Nephron progenitor cell (in vitro differentiated cells): Measurements from ENCODE around the gene YTHDF2.
"Not testable (repeated sequence)": the region's sequence is repeated elsewhere in the genome, so short reads cannot be mapped to it uniquely, and the experiment has no call there.

Source experiments
- DNase-seq: peaks from one replicate; pipeline ENCODE4 v3.0.0; 2021
- H3K27ac Mint-ChIP-seq: 2 replicates; pipeline ENCODE4 v1.8.0; 2021; ENCODE audit warnings: mild to moderate bottlenecking, moderate library complexity, mixed read lengths
- H3K27me3 Mint-ChIP-seq: 2 replicates; pipeline ENCODE4 v1.8.0; 2021; ENCODE audit warnings: mild to moderate bottlenecking, low read depth, mixed read lengths; ENCODE audit not compliant: poor library complexity
- H3K36me3 Mint-ChIP-seq: 2 replicates; pipeline ENCODE4 v1.8.0; 2021; ENCODE audit warnings: low read depth, mixed read lengths
- H3K4me1 Mint-ChIP-seq: 2 replicates; pipeline ENCODE4 v1.8.0; 2021; ENCODE audit warnings: mixed read lengths
- H3K4me3 Mint-ChIP-seq: 2 replicates; pipeline ENCODE4 v1.8.0; 2021; ENCODE audit warnings: mild to moderate bottlenecking, moderate library complexity, mixed read lengths
- H3K9me3 Mint-ChIP-seq: 2 replicates; pipeline ENCODE4 v1.8.0; 2021; ENCODE audit warnings: mild to moderate bottlenecking, moderate library complexity, mixed read lengths
- CTCF ChIP-seq: fragments of 200-600 bp; sonication (generic); IDR thresholded peaks from 2 replicates; pipeline ENCODE4 v1.5.0; 2021; ENCODE audit warnings: antibody characterized with exemption

YTHDF2 gene

DNA sequence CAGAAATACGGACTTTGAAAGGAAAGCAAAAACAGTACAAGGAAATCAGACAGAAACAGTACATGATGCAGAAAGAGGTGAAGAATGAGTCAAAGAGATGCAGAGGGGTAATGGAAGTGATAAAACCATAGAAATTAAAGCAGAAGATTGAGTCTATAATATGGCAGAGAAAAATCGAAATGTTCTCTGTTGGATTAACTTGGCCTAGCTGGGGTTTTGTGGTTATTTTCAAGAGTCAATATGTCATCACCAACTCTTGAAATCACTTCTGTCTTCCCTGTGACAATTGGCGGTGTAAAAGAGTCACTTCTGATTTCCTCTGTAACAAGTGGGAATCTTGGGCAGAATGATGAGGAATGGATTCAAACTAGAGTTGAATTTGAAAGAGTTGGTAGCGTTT is 7.4 kb downstream of the YTHDF2 start:
- DNase-seq: no peak
- peaks cover 60% of the 10 kb centered on the region for H3K4me1 Mint-ChIP-seq
- H3K27ac Mint-ChIP-seq: peak overlapping the region; percentile 15
- H3K9me3 Mint-ChIP-seq: no peaks in the 10 kb centered on the region
- H3K27me3 Mint-ChIP-seq: no peaks in the 10 kb centered on the region
- no peak for TF ChIP-seq CTCF
- H3K4me3 Mint-ChIP-seq: peak overlapping the region; percentile 41
- H3K36me3 Mint-ChIP-seq: peaks cover 88% of the 10 kb centered on the region

DNA sequence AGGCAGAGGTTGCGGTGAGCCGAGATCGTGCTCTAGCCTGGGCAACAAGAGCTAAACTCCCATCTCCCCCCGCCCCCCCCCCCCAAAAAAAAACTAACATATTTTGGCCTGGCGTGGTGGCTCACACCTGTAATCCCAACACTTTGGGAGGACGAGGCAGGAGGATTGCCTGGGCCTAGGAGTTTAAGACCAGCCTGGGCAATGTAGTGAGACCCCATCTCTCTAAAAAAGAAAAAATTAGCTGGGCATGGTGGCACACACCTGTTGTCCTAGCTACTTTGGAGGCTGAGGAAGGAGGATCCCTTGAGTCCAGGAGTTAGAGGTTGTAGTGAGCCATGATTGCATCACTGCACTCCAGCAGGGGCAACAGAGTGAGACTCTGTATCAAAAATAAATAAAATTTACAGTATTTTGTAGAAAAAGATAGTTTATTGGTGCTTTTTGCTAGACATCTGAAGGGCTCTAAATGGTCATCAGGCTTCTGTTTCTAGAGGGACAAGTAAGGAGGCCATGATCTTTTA is 9.0 kb downstream of the YTHDF2 start:
- Mint-ChIP-seq H3K4me1 (peaks cover 61% of the 10 kb centered on the region), H3K27me3 (no peaks in the 10 kb centered on the region), H3K9me3 (peaks cover 4% of the 10 kb centered on the region), H3K27ac (no peak overlapping the region), H3K4me3 (peak overlapping the region; percentile 57), H3K36me3 (peaks cover 92% of the 10 kb centered on the region)
- DNase-seq: no peak
- TF ChIP-seq CTCF: no peak

GRCh38 chr1:28750330-28750729 is 13.6 kb downstream of the YTHDF2 start:
- no peak overlapping the region for H3K27ac Mint-ChIP-seq
- peaks cover 36% of the 10 kb centered on the region for H3K4me1 Mint-ChIP-seq
- TF ChIP-seq CTCF: no peak
- peaks cover 4% of the 10 kb centered on the region for H3K9me3 Mint-ChIP-seq
- DNase-seq: no peak
- peaks cover 77% of the 10 kb centered on the region for H3K36me3 Mint-ChIP-seq
- no peaks in the 10 kb centered on the region for H3K27me3 Mint-ChIP-seq
- H3K4me3 Mint-ChIP-seq: no peak overlapping the region

DNA sequence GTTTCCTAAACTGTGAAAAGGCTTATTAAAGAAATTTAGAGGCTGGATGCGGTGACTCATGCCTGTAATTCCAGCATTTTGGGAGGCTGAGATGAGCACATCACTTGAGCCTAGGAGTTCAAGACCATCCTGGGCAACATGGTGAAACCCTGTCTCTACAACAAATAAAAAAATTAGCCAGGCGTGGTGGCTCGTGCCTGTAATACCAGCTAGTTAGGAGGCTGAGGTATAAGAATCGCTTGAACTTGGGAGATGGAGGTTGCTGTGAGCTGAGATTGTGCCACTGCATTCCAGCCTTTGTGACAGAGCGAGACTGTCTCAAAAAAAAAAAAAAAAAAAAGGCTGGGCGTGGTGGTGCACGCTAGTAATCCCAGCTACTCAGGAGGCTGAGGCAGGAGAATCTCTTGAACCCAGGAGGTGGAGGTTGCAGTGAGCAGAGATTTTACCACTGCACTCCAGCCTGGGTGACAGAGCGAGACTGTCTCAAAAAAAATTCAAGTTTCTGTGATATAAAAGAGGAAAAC is 14.1 kb downstream of the YTHDF2 start:
- H3K27ac Mint-ChIP-seq, H3K4me3 Mint-ChIP-seq, DNase-seq, H3K27me3 Mint-ChIP-seq, H3K9me3 Mint-ChIP-seq: not testable (repeated sequence)
- Mint-ChIP-seq H3K36me3 (peaks cover 72% of the 10 kb centered on the region), H3K4me1 (peaks cover 36% of the 10 kb centered on the region)

- Mint-ChIP-seq H3K27me3 (no peaks in the 10 kb centered on the region), H3K4me1 (peaks cover 31% of the 10 kb centered on the region), H3K4me3 (no peak overlapping the region), H3K27ac (no peak overlapping the region), H3K9me3 (peaks cover 4% of the 10 kb centered on the region), H3K36me3 (peaks cover 65% of the 10 kb centered on the region)
- DNase-seq: no peak
- no peak for TF ChIP-seq CTCF
These were observed 14.7 kb downstream of the YTHDF2 start for GRCh38 chr1:28751315-28752060.

DNA sequence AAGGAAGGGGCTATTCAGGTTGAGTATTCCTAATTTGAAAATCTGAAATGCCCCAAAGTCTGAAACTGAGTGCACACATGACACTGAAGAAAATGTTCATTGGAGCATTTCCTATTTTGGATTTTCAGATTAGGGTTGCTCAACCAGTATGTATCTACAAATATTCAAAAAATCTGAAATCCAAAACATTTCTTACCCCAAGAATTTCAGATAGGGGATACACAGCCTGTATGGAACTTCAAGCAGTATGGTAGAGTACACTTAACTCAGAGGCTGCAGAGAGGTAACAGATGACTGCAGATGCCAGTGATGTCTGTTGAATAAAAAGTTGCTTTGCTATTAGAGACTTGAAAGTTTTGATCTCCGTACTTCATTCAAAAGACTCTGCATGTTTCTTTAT is 19.0 kb downstream of the YTHDF2 start:
- H3K4me1 Mint-ChIP-seq: peaks cover 15% of the 10 kb centered on the region
- H3K4me3 Mint-ChIP-seq: no peak overlapping the region
- peaks cover 29% of the 10 kb centered on the region for H3K36me3 Mint-ChIP-seq
- no peak overlapping the region for H3K27ac Mint-ChIP-seq
- H3K27me3 Mint-ChIP-seq: peaks cover 5% of the 10 kb centered on the region
- H3K9me3 Mint-ChIP-seq: no peaks in the 10 kb centered on the region
- TF ChIP-seq CTCF: no peak
- no peak for DNase-seq
